GM12891 (cell line): Measurements from ENCODE around the gene EMB.
"Not testable (repeated sequence)": the region's sequence is repeated elsewhere in the genome, so short reads cannot be mapped to it uniquely, and the experiment has no call there.

Experiments used
- POLR2A ChIP-seq: IDR thresholded peaks from 2 replicates; pipeline ENCODE4 v1.6.1; 2011; ENCODE audit warnings: low read depth, low read length, control low read depth
- POLR2AphosphoS5 ChIP-seq: IDR thresholded peaks from 2 replicates; pipeline ENCODE4 v1.6.1; 2011; ENCODE audit warnings: low read depth, low read length, control low read depth
- TAF1 ChIP-seq: IDR thresholded peaks from 2 replicates; pipeline ENCODE4 v1.6.1; 2011; ENCODE audit warnings: low read depth, low read length, control low read depth

DNA sequence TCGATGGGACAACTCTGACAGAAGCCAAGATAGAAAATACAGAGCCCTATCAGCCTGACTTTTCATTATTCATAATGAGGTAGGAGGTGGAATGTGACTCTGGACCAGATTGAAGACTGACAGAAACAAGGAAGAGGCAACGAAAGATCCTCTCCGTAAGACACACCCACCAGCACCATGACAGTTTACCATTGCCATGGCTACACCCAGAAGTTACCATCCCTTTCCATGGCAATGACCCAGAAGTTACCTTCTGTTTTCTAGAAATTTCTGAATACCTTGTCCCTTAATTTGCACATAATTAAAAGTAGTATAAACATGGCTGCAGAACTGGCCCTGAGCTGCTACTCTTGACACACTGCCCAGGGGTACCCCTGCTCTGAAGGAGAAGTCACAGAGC lies 24.5 kb downstream of the EMB start:
- not testable (repeated sequence) for TF ChIP-seq POLR2A, POLR2AphosphoS5, TAF1
